ENCODE measurements around the gene POLR2E.

DNA sequence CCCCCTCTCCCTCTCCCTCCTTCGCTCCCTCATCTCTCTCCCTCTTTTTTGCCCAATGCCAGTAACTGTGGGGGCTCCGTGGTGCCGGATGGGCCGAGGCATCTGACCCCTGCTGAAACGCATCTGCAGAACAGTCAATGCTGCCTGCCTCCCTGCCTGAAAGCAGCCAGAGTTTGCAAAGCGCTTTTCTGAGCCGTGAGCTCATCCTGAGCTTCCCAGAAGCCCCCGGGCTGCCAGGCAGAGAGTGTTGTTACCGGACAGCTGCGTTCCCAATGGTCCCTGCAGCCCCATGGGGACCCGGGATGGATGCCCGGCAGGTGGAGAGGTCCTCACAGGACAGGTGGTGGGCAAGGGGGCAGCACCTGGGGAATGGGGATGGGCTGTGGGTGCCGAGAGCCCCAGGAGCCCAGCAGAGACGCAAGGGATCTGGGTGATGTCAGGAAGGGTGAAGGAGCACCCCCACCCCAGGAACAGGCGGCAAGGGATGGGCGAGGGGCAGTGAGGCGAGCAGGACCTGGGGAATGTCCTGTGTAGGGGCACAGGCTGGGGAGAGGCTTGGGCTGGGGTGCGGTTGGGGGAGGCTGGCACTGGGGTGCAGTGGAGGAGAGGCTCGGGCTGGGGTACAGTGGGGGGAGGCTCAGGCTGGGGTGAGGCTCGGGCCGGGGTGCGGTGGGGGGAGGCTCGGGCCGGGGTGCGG lies 41.6 kb upstream of the POLR2E start:
- no peak for TF ChIP-seq POLR2A (IDR thresholded peaks at IDR 0.05; ENCODE audit: low read length)
- no peak for TF ChIP-seq GATA1 (IDR thresholded peaks at IDR 0.05; ENCODE audit: low read depth, low read length)
